Adrenal gland (tissue), 5 donors: ENCODE data around the gene NLRP5.

Experiments
- CTCF ChIP-seq, 6 experiments: fragments of 450-650 bp in 4 of 6; fragments of 200-600 bp in 2 of 6; sonication (generic) in 1 of 6; IDR thresholded peaks; 1 replicate in 5 of 6; 2 replicates in 1 of 6; pipeline versions ENCODE4 v1.5.1 to v1.8.0; 2016 to 2021; ENCODE audit warnings: antibody characterized with exemption in 6 of 6, mild to moderate bottlenecking in 2 of 6, moderate library complexity in 1 of 6
- POLR2A ChIP-seq, 2 donors: fragments of 450-650 bp; IDR thresholded peaks; one replicate each; pipeline ENCODE4 v1.6.1; 2017; ENCODE audit warnings: antibody characterized with exemption in 2 of 2, mild to moderate bottlenecking in 2 of 2, moderate library complexity in 1 of 2
- donor health status: DM: no; HTN: no; CAD: no.

- TF ChIP-seq CTCF (IDR thresholded peaks at IDR 0.05) (no peak), POLR2A (IDR thresholded peaks at IDR 0.05) (no peak)
Measured at GRCh38 chr19:56106993-56107392, 120.4 kb downstream of the NLRP5 start.
